IMR-90 (cell line): ENCODE data around the gene CTAGE4. TPM values are rescaled to one million over a fixed set of nuclear protein-coding genes. Genes with fewer than 3 reads are reported as not detected.
"Not testable (repeated sequence)": the region's sequence is repeated elsewhere in the genome, so short reads cannot be mapped to it uniquely, and the experiment has no call there.

Experiments used
- ATAC-seq: fragments of 200-7000 bp; cut with Tn5 transposase; 2 replicates; pipeline ENCODE4 v1.9.1; 2020; ENCODE audit warnings: low read depth, mild to moderate bottlenecking, moderate library complexity
- BruUV-seq: library from RNA; stranded (reverse); fragments of 400-500 nt; replicated peaks from 2 replicates; lab custom pipeline; 2021; lab: Mats Ljungman, UMichigan
- CTCF ChIA-PET: fragments of 300-600 bp; formaldehyde crosslinking; extraction: SDS; loops from one replicate; lab custom pipeline; 2021; ENCODE audit warnings: antibody characterized with exemption; lab: Yijun Ruan, JAX
- POLR2A ChIA-PET: fragments of 300-600 bp; sonication (Branson Sonifier 250); formaldehyde crosslinking; loops from one replicate; lab custom pipeline; 2022; ENCODE audit warnings: antibody characterized with exemption; ENCODE audit not compliant: unreplicated experiment; lab: Charles Lee
- DNase-seq: peaks from one replicate; pipeline ENCODE4 v3.0.0; 2013
- H2AFZ ChIP-seq: replicated peaks from 2 replicates; pipeline ENCODE3; 2013; ENCODE audit warnings: low read length, mild to moderate bottlenecking; ENCODE audit not compliant: poor library complexity
- H2AK5ac ChIP-seq: 2 replicates; pipeline ENCODE4 v1.6.1; 2013; ENCODE audit warnings: low read depth, low read length, inconsistent platforms
- H2AK9ac ChIP-seq: replicated peaks from 2 replicates; pipeline ENCODE3; 2013; ENCODE audit warnings: mild to moderate bottlenecking, low read depth, low read length, moderate library complexity; ENCODE audit not compliant: poor library complexity
- H2BK120ac ChIP-seq: 2 replicates; pipeline ENCODE4 v1.6.1; 2013; ENCODE audit warnings: low read depth, low read length, inconsistent platforms
- H2BK15ac ChIP-seq: 3 replicates; pipeline ENCODE4 v1.6.1; 2013; ENCODE audit warnings: low read depth, low read length, inconsistent platforms
- H2BK20ac ChIP-seq: 2 replicates; pipeline ENCODE4 v1.6.1; 2013; ENCODE audit warnings: low read depth, mild to moderate bottlenecking, inconsistent platforms, low read length, moderate library complexity
- H2BK5ac ChIP-seq: 2 replicates; pipeline ENCODE4 v1.6.1; 2013; ENCODE audit warnings: mild to moderate bottlenecking, low read depth, low read length, inconsistent platforms; ENCODE audit not compliant: poor library complexity, severe bottlenecking
- H3K14ac ChIP-seq: replicated peaks from 2 replicates; pipeline ENCODE4 v1.6.1; 2013; ENCODE audit warnings: low read depth, low read length, inconsistent platforms
- H3K18ac ChIP-seq: 2 replicates; pipeline ENCODE4 v1.6.1; 2013; ENCODE audit warnings: low read depth, low read length, control low read depth
- H3K23ac ChIP-seq: 2 replicates; pipeline ENCODE4 v1.6.1; 2013; ENCODE audit warnings: low read depth, low read length, inconsistent platforms
- H3K27ac ChIP-seq: 2 replicates; pipeline ENCODE4 v1.5.1; 2013; ENCODE audit warnings: mild to moderate bottlenecking, control low read depth, low read length; ENCODE audit not compliant: insufficient read depth
- H3K27me3 ChIP-seq: 2 replicates; pipeline ENCODE4 v1.6.1; 2013; ENCODE audit warnings: low read length; ENCODE audit not compliant: control insufficient read depth, insufficient read depth
- H3K36me3 ChIP-seq: 2 replicates; pipeline ENCODE4 v1.6.1; 2013; ENCODE audit warnings: low read length, mixed read lengths; ENCODE audit not compliant: control insufficient read depth, insufficient read depth
- H3K4ac ChIP-seq: 2 replicates; pipeline ENCODE4 v1.6.1; 2013; ENCODE audit warnings: low read depth, low read length, inconsistent platforms
- H3K4me1 ChIP-seq: 2 replicates; pipeline ENCODE4 v1.6.1; 2013; ENCODE audit warnings: low read length, mixed read lengths; ENCODE audit not compliant: control insufficient read depth, insufficient read depth
- H3K4me2 ChIP-seq: 2 replicates; pipeline ENCODE4 v1.6.1; 2013; ENCODE audit warnings: low read depth, mild to moderate bottlenecking, control low read depth, low read length, moderate library complexity
- H3K4me3 ChIP-seq: 2 replicates; pipeline ENCODE4 v1.5.1; 2013; ENCODE audit warnings: low read depth, mild to moderate bottlenecking, control low read depth, low read length, moderate library complexity; ENCODE audit not compliant: insufficient read depth
- H3K56ac ChIP-seq: 2 replicates; pipeline ENCODE4 v1.6.1; 2013; ENCODE audit warnings: low read length, inconsistent platforms; ENCODE audit not compliant: insufficient read depth; ENCODE audit errors: extremely low read depth
- H3K79me1 ChIP-seq, 2 experiments: 2 replicates each; pipeline ENCODE4 v1.6.1; 2013; ENCODE audit warnings: low read length in 2 of 2, inconsistent platforms in 1 of 2, low read depth in 1 of 2
- H3K9ac ChIP-seq: 2 replicates; pipeline ENCODE4 v1.6.1; 2013; ENCODE audit warnings: low read depth, low read length, control low read depth
- H3K9me1 ChIP-seq: 2 replicates; pipeline ENCODE4 v1.6.1; 2013; ENCODE audit warnings: low read length, inconsistent platforms; ENCODE audit not compliant: insufficient read depth
- H3K9me3 ChIP-seq: 2 replicates; pipeline ENCODE4 v1.6.1; 2013; ENCODE audit warnings: low read length; ENCODE audit not compliant: control insufficient read depth, insufficient read depth
- H4K20me1 ChIP-seq: 2 replicates; pipeline ENCODE4 v1.6.1; 2013; ENCODE audit warnings: low read length, inconsistent platforms; ENCODE audit not compliant: insufficient read depth
- H4K5ac ChIP-seq: 2 replicates; pipeline ENCODE4 v1.6.1; 2013; ENCODE audit warnings: mild to moderate bottlenecking, low read depth, low read length, control low read depth
- H4K8ac ChIP-seq, 2 experiments: 2 replicates each; pipeline ENCODE4 v1.6.1; 2013; ENCODE audit warnings: low read depth in 2 of 2, low read length in 2 of 2, control low read depth in 1 of 2, inconsistent platforms in 1 of 2
- H4K91ac ChIP-seq: 2 replicates; pipeline ENCODE4 v1.6.1; 2013; ENCODE audit warnings: low read depth, low read length, inconsistent platforms; ENCODE audit not compliant: insufficient read depth
- WGBS, 2 experiments: methylation state at CpG; one replicate each; pipeline versions ENCODE4 v1.1.5 to v1.1.7; 2013; ENCODE audit warnings: missing lambda C conversion rate in 2 of 2; ENCODE audit not compliant: insufficient read length in 1 of 2; ENCODE audit errors: extremely low coverage in 2 of 2; 5-methylcytosine and 5-hydroxymethylcytosine counted together
- dilution Hi-C: fragments of 300-500 bp; cut with HindIII; formaldehyde crosslinking; loops from one replicate; pipeline ENCODE4 v1.14.3; 2018; ENCODE audit warnings: low sequenced_read_pairs; ENCODE audit not compliant: unreplicated experiment
- in situ Hi-C: fragments of 300-500 bp; cut with MboI; formaldehyde crosslinking; loops from 3 replicates; pipeline ENCODE4 v1.14.3; 2019; ENCODE audit warnings: low sequenced_read_pairs, inconsistent platforms, mixed read lengths
- intact Hi-C: fragments of 100-400 bp; cut with micrococcal nuclease; formaldehyde crosslinking; loops from 2 replicates; pipeline ENCODE4 v1.10.0; 2022
- polyA plus RNA-seq, 3 experiments: library from polyadenylated mRNA; depleted of rRNA; stranded (reverse); fragments of >200 nt; gene quantifications; 2 replicates each; pipeline ENCODE4 v1.2.3, GENCODE V29; 2012; ENCODE audit warnings: low replicate concordance in 1 of 3
- total RNA-seq: library from RNA; depleted of rRNA; stranded (reverse); fragments of >200 nt; gene quantifications from 2 replicates; pipeline ENCODE4 v1.2.3, GENCODE V29; 2012

CTAGE4 gene
- total and polyA plus RNA-seq, 2 of the 4 experiments (the other 2 are of a cell fraction), result 0.03 TPM; not detected in 1

DNA sequence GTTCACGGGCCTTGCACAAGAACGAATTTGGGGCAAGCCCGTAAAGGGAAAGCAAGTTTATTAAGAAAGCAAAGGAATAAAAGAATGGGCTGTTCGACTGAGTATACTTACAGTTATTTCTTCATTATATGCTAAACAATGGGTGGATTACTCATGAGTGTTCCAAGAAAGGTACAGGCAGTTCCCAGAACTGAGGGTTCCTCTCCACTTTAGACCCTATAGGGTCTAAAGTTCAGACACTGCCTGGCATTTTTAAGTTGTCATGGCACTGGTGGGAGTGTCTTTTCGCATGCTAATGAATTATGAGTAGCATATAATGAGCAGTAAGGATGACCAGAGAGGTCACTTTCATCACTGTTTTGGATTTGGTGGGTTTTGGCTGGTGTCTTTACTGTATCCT is 22.0 kb downstream of the CTAGE4 start:
- ATAC-seq, in situ Hi-C loops, H3K36me3 ChIP-seq, H3K14ac ChIP-seq, H2BK15ac ChIP-seq, H3K4me3 ChIP-seq, H4K91ac ChIP-seq, H2BK120ac ChIP-seq, H3K27me3 ChIP-seq, H3K18ac ChIP-seq, H3K4ac ChIP-seq, H3K9me1 ChIP-seq, dilution Hi-C loops, POLR2A ChIA-PET, H3K79me1 ChIP-seq, H4K8ac ChIP-seq, BruUV-seq, H3K4me2 ChIP-seq, H2BK5ac ChIP-seq, H4K20me1 ChIP-seq, DNase-seq, CTCF ChIA-PET, H2BK20ac ChIP-seq, H3K56ac ChIP-seq, H3K9ac ChIP-seq, H3K9me3 ChIP-seq, H4K5ac ChIP-seq, H3K27ac ChIP-seq, H3K23ac ChIP-seq, H2AFZ ChIP-seq, H2AK5ac ChIP-seq, H2AK9ac ChIP-seq, H3K4me1 ChIP-seq, intact Hi-C loops: not testable (repeated sequence)
- WGBS, 2 experiments, result no CpG with 5 or more reads among the region's 5 CpGs

DNA sequence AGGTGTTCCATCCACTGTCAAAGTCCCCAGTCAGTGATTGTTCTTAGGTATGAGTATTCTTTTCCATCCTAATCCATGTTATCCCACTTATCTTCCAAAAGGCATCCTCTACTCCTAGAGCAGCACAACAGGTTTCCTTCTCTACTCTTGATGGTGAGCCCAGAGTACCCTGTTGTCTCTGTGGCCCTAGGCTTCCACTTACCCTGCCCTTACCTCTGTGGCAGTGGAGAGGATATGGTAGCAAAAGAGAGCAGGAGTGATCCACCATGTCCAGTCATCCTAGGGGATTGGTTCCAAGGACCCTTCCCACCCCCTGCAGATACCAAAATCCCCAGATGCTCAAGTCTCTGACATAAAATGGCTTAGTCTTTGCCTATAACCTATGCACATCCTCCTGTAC is 33.9 kb downstream of the CTAGE4 start:
- H3K18ac ChIP-seq, in situ Hi-C loops, H3K14ac ChIP-seq, H3K56ac ChIP-seq, DNase-seq, H4K8ac ChIP-seq, H3K4me1 ChIP-seq, CTCF ChIA-PET, H2AK5ac ChIP-seq, H3K9me3 ChIP-seq, H3K4me3 ChIP-seq, H3K27me3 ChIP-seq, H2BK20ac ChIP-seq, H3K9ac ChIP-seq, H3K4me2 ChIP-seq, H3K36me3 ChIP-seq, H4K91ac ChIP-seq, intact Hi-C loops, dilution Hi-C loops, H2AK9ac ChIP-seq, H2BK15ac ChIP-seq, H2BK5ac ChIP-seq, H4K20me1 ChIP-seq, H3K4ac ChIP-seq, POLR2A ChIA-PET, ATAC-seq, H2BK120ac ChIP-seq, H3K23ac ChIP-seq, H4K5ac ChIP-seq, H3K79me1 ChIP-seq, H3K9me1 ChIP-seq, BruUV-seq, H3K27ac ChIP-seq, H2AFZ ChIP-seq: not testable (repeated sequence)
